Neural crest cell (in vitro differentiated cells): ENCODE measurements around the gene PGM5. TPM values are rescaled to one million over a fixed set of nuclear protein-coding genes. Genes with fewer than 3 reads are reported as not detected.
A peak's percentile ranks its signal among the peaks of the same experiment; 100 is the strongest.
"Not testable (repeated sequence)": the region's sequence is repeated elsewhere in the genome, so short reads cannot be mapped to it uniquely, and the experiment has no call there.

Experiments
- DNase-seq: peaks from one replicate; pipeline ENCODE4 v3.0.0; 2021; ENCODE audit warnings: low read depth, mixed read lengths, low spot score
- H3K27ac Mint-ChIP-seq: one replicate; pipeline ENCODE4 v1.8.0; 2021; ENCODE audit warnings: mild to moderate bottlenecking, mixed read lengths; ENCODE audit not compliant: unreplicated experiment
- H3K27me3 Mint-ChIP-seq: 2 replicates; pipeline ENCODE4 v1.8.0; 2021; ENCODE audit warnings: low read depth, mild to moderate bottlenecking, mixed read lengths
- H3K36me3 Mint-ChIP-seq: 2 replicates; pipeline ENCODE4 v1.8.0; 2021; ENCODE audit warnings: low read depth, mild to moderate bottlenecking, mixed read lengths
- H3K4me1 Mint-ChIP-seq: 2 replicates; pipeline ENCODE4 v1.8.0; 2021; ENCODE audit warnings: mixed read lengths
- H3K4me3 Mint-ChIP-seq: one replicate; pipeline ENCODE4 v1.8.0; 2021; ENCODE audit warnings: mild to moderate bottlenecking, mixed read lengths
- H3K9me3 Mint-ChIP-seq: 2 replicates; pipeline ENCODE4 v1.8.0; 2021; ENCODE audit warnings: mixed read lengths
- total RNA-seq: library from RNA; stranded (reverse); gene quantifications from 2 replicates; pipeline ENCODE4 v1.2.1, GENCODE V29; 2021
- TF ChIP-seq, protein P1 (sequence below): fragments of 200-600 bp; sonication (generic); conservative IDR thresholded peaks from 2 replicates; pipeline ENCODE4 v1.5.0; 2021; ENCODE audit warnings: antibody characterized with exemption, mild to moderate bottlenecking

Gene PGM5
- total RNA-seq, 1 donor from 2014 or later: 0.16 TPM

DNA sequence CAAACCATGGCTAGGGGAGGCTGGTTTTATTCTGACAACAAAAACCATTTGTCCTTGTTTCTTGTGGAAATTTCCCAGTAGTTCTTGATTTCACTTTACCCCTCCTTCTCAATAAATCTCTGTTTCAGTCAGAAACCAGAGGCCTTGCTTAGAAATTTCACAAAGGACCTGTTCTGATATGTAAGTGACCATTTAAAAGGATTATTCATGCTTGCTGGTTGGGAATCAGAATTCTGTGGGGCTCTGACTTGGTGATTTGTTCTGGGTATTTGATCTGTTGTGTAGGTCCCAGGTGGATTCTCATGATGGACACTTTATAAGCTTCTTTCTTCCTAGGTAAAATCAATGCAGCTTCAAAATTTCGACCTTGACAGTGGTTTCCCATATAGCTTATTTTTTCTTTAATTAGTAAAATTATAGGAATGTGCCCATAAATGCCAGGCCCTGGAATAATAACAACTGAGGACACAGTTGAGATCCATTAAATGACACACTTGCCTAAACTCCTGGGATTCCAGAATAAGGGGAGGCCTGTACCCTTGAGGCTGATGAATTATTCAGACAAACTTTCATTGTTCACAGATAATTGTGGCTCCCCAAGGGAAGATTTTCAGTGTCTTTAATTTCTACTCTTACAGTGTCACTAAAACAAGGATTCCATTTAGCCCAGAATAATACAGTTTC, 40.1 kb downstream of the PGM5 start:
- H3K27ac Mint-ChIP-seq, H3K9me3 Mint-ChIP-seq, H3K36me3 Mint-ChIP-seq, H3K4me1 Mint-ChIP-seq, H3K4me3 Mint-ChIP-seq, DNase-seq: not testable (repeated sequence)
- peaks cover 33% of the 10 kb centered on the region for H3K27me3 Mint-ChIP-seq

DNA sequence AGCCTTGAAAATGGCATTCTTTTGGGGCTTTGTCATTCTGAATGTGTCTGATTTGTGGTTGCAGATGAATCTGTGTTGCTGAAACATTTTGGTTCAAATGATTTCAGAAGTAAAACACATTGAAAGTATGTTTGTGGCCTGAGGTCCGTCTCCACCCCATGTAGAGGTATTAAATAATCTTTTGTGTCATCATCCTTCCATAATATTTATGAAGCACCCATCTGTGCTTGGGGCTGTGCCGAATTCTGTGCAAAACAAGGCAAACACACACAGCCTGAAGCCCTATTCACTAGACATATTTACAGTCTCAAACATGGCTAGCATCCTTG, 40.6 kb downstream of the PGM5 start:
- H3K4me3 Mint-ChIP-seq, H3K27ac Mint-ChIP-seq, H3K9me3 Mint-ChIP-seq, DNase-seq, H3K36me3 Mint-ChIP-seq, H3K4me1 Mint-ChIP-seq: not testable (repeated sequence)
- peaks cover 33% of the 10 kb centered on the region for H3K27me3 Mint-ChIP-seq

GRCh38 chr9:68397796-68398195, 41.4 kb downstream of the PGM5 start:
- H3K4me1 Mint-ChIP-seq, DNase-seq, H3K9me3 Mint-ChIP-seq, H3K36me3 Mint-ChIP-seq, H3K4me3 Mint-ChIP-seq, H3K27ac Mint-ChIP-seq: not testable (repeated sequence)
- peaks cover 33% of the 10 kb centered on the region for H3K27me3 Mint-ChIP-seq

DNA sequence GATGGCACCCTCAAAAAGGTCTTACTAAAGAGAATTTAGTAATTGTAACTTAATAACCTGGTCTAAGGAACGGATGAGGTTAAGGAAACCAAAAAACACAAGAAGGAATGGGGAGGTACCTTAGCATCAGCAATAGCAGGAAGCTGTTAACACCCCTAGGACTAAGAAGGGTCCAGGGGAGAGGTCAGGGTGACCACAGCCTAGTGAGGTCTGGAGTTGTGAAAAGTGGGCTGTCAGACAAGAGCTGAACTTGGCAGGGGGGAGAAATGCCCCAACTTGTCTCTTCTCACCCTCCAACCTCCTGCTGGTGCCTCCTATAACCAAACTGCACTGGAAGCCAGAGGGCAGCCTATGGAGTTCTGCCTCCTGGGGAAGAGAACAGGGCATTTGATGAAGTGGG, 41.9 kb downstream of the PGM5 start:
- H3K27ac Mint-ChIP-seq, DNase-seq, H3K9me3 Mint-ChIP-seq, H3K4me3 Mint-ChIP-seq, H3K4me1 Mint-ChIP-seq, H3K36me3 Mint-ChIP-seq: not testable (repeated sequence)
- H3K27me3 Mint-ChIP-seq: peaks cover 34% of the 10 kb centered on the region

- H3K27me3 Mint-ChIP-seq: peaks cover 46% of the 10 kb centered on the region
- not testable (repeated sequence) for H3K36me3 Mint-ChIP-seq, H3K9me3 Mint-ChIP-seq
Observed at GRCh38 chr9:68404421-68405185, 48.2 kb downstream of the PGM5 start.

DNA sequence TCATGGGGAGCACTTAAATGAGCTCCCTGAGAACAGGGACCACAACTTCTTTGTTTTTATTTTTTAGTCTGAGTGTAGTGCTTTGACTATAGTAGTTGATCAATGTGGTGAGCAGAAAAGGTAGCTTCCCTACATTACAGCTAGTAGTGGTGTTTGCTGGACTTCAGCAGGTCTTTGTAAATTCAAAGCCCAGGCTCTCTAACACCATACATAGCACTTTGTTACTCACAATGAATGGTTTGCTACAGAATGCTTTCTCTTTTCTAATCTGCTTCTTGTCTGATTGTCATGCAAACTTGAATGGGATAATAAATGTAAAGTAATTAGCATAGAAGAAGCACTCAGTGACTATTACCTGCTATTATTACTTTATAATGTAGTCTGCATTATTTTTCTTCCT, 55.5 kb downstream of the PGM5 start:
- not testable (repeated sequence) for H3K4me1 Mint-ChIP-seq, H3K36me3 Mint-ChIP-seq, DNase-seq, H3K9me3 Mint-ChIP-seq, H3K4me3 Mint-ChIP-seq, H3K27ac Mint-ChIP-seq
- peaks cover 31% of the 10 kb centered on the region for H3K27me3 Mint-ChIP-seq

More at GRCh38 chr9:68404421-68405185, 48.2 kb downstream of the PGM5 start:
- not testable (repeated sequence) for H3K4me1 Mint-ChIP-seq, DNase-seq, H3K4me3 Mint-ChIP-seq, H3K27ac Mint-ChIP-seq

- H3K9me3 Mint-ChIP-seq, H3K4me1 Mint-ChIP-seq, H3K36me3 Mint-ChIP-seq, H3K4me3 Mint-ChIP-seq, DNase-seq, H3K27ac Mint-ChIP-seq: not testable (repeated sequence)
- peaks cover 31% of the 10 kb centered on the region for H3K27me3 Mint-ChIP-seq
Observed at GRCh38 chr9:68412754-68413153, 56.3 kb downstream of the PGM5 start.

- not testable (repeated sequence) for H3K36me3 Mint-ChIP-seq, H3K4me3 Mint-ChIP-seq, H3K4me1 Mint-ChIP-seq, H3K9me3 Mint-ChIP-seq, H3K27ac Mint-ChIP-seq, DNase-seq
- peaks cover 49% of the 10 kb centered on the region for H3K27me3 Mint-ChIP-seq
Observed at GRCh38 chr9:68415065-68415464, 58.7 kb downstream of the PGM5 start.

GRCh38 chr9:68416936-68417564, 60.6 kb downstream of the PGM5 start:
- Mint-ChIP-seq H3K27ac (no peak overlapping the region), H3K36me3 (no peaks in the 10 kb centered on the region), H3K4me1 (no peaks in the 10 kb centered on the region), H3K9me3 (no peaks in the 10 kb centered on the region), H3K4me3 (no peak overlapping the region), H3K27me3 (peaks cover 65% of the 10 kb centered on the region)
- no peak for DNase-seq
- TF ChIP-seq, protein P1, sequence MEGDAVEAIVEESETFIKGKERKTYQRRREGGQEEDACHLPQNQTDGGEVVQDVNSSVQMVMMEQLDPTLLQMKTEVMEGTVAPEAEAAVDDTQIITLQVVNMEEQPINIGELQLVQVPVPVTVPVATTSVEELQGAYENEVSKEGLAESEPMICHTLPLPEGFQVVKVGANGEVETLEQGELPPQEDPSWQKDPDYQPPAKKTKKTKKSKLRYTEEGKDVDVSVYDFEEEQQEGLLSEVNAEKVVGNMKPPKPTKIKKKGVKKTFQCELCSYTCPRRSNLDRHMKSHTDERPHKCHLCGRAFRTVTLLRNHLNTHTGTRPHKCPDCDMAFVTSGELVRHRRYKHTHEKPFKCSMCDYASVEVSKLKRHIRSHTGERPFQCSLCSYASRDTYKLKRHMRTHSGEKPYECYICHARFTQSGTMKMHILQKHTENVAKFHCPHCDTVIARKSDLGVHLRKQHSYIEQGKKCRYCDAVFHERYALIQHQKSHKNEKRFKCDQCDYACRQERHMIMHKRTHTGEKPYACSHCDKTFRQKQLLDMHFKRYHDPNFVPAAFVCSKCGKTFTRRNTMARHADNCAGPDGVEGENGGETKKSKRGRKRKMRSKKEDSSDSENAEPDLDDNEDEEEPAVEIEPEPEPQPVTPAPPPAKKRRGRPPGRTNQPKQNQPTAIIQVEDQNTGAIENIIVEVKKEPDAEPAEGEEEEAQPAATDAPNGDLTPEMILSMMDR: peak; percentile 21
